HL-60 (cell line): ENCODE results near the gene RECQL5.

Experiments
- DNase-seq, 2 experiments: peaks; one replicate each; pipeline ENCODE4 v3.0.0-alpha.2; 2010 to 2020; ENCODE audit warnings: low read depth in 1 of 2, low spot score in 1 of 2
- H3K27ac ChIP-seq: fragments of 250-450 bp; sonication (Bioruptor Pico); replicated peaks from 2 replicates; pipeline ENCODE4 v1.5.1; 2020; ENCODE audit warnings: mild to moderate bottlenecking, moderate library complexity
- H3K27me3 ChIP-seq: fragments of 250-450 bp; sonication (Bioruptor Pico); 2 replicates; pipeline ENCODE4 v1.5.1; 2021; ENCODE audit warnings: mild to moderate bottlenecking, moderate library complexity; ENCODE audit not compliant: insufficient read depth, poor library complexity, severe bottlenecking
- H3K4me3 ChIP-seq: replicated peaks from 2 replicates; pipeline ENCODE4 v1.5.1; 2011; ENCODE audit warnings: mild to moderate bottlenecking, control low read depth, low read length; ENCODE audit not compliant: insufficient read depth
- CTCF ChIP-seq: IDR thresholded peaks from one replicate; pipeline ENCODE4 v1.5.1; 2011; ENCODE audit warnings: low read length, control low read depth, inconsistent platforms; ENCODE audit not compliant: insufficient read depth
- GABPA ChIP-seq: IDR thresholded peaks from 2 replicates; pipeline ENCODE4 v1.6.1; 2012; ENCODE audit warnings: low read depth
- POLR2AphosphoS5 ChIP-seq: IDR thresholded peaks from 2 replicates; pipeline ENCODE4 v1.6.1; 2012; ENCODE audit warnings: low read depth
- REST ChIP-seq: IDR thresholded peaks from 2 replicates; pipeline ENCODE4 v1.6.1; 2012; ENCODE audit warnings: low read depth; ENCODE audit not compliant: insufficient replicate concordance
- SPI1 ChIP-seq: IDR thresholded peaks from 2 replicates; pipeline ENCODE4 v1.6.1; 2012; ENCODE audit warnings: low read depth, mild to moderate bottlenecking, borderline replicate concordance

The RECQL5 gene

DNA sequence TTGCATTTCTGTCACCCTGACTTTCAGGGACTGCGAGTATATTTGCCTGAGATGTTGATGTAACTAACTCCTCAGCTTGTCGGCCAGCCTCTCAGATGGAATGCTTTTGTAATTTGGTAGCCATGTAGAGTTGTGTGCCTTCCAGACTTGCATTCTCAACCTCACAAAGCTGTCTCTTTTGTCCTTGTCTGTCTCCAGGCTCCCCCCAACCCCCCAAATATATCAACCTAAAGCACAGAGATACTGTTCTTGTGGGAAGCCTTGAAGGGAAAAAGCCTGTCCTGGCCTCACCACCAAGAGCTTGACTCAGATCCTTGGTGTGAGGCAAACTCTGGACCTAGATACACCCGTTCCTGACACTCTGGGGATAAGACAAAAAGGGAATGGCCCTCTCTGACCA, 18.5 kb upstream of the RECQL5 start:
- H3K27ac ChIP-seq, result no peak overlapping the region
- H3K27me3 ChIP-seq, result no peaks in the 10 kb centered on the region
- H3K4me3 ChIP-seq, result no peak overlapping the region
- DNase-seq, result no peak
- TF ChIP-seq GABPA (no peak), POLR2AphosphoS5 (no peak), REST (no peak), CTCF (no peak), SPI1 (no peak)

DNA sequence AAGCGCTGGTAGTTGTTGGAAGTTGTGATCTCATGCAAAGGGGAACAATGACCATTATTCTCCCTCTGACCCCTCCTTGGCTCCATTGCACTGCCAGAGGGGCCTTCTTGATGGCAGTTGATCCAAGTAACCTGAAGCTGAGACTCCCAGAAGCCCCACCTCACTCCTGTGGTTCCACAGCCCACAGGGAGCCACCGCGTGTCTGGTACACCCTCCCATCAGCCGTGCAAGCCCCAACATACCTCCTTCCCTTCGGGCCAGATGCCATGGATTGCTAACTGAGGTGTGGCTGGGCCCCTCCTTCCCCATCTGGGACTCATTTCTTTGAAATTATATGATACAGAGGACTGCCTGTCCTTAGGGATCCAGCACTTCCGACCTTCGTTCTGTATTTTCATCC, 18.0 kb upstream of the RECQL5 start:
- H3K27ac ChIP-seq, result no peak overlapping the region
- no peak overlapping the region for H3K4me3 ChIP-seq
- no peak for DNase-seq
- H3K27me3 ChIP-seq, result no peaks in the 10 kb centered on the region
- TF ChIP-seq REST (no peak), POLR2AphosphoS5 (no peak), GABPA (no peak), SPI1 (no peak), CTCF (no peak)

DNA sequence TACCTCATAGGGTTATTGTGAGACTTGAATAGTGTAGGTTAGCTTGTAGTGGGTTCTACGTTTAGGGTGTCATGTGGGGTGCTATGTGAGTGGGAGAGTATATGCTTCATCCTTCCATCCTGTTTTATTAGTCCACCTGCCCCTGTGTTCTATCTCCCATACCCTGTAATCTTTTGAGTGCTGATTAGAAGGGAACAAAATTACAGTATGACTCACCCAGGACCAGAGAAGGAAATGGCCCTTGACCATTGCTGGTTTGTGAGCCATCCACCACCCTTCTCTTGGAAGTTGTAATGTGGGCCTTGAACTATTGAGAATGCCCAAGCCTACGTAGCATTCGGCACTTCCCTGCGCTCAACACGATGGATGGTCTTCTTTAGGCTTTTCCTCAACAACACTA, 17.3 kb upstream of the RECQL5 start:
- TF ChIP-seq CTCF (no peak), GABPA (no peak), SPI1 (no peak), POLR2AphosphoS5 (no peak), REST (no peak)
- H3K27ac ChIP-seq, result no peak overlapping the region
- H3K4me3 ChIP-seq, result no peak overlapping the region
- H3K27me3 ChIP-seq, result no peaks in the 10 kb centered on the region
- DNase-seq, result no peak
